Tongue (tissue), 2 donors: Measurements from ENCODE around the gene KRT27. TPM values are rescaled to one million over a fixed set of nuclear protein-coding genes. Genes with fewer than 3 reads are reported as not detected.

Experiments used
- DNase-seq: peaks from one replicate; pipeline ENCODE4 v3.0.0-alpha.2; 2015
- total RNA-seq: library from RNA; depleted of rRNA; stranded (reverse); fragments of >200 nt; gene quantifications from one replicate; pipeline ENCODE4 v1.2.3, GENCODE V29; 2014

The KRT27 gene
- total RNA-seq, 1 donor from 2014 or later = not detected

DNA sequence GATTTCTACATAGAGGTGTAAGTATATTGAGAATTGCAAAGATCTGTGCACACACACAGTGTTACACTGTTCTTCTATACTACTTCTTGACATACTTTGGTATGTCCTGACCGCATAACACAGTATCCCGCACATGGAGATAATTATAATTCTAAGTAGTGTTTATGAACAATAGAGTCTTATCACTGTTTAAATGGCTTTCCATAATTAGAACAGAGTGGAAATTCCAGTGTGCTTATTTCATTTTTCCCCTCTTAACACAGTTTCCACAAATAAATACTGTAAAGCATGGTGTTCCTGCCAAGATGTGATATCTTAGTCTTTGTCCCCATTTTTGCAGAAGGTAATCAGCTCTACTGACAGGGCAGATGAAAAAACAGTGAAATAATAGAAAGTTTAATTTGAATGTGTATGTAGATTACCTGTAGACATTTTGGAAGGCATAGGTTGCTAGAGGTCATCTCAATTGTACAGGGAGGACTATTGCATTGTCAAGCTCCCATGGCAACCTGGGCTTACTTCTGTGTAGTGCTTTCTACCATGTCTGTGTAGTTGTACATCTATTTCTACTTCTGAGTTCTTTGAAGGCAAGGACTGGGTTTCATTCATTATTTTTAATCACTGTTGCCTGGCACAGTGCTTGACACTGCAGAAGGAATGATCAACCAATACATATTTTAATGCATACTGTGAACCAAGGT, 27.5 kb upstream of the KRT27 start:
- DNase-seq = no peak

DNA sequence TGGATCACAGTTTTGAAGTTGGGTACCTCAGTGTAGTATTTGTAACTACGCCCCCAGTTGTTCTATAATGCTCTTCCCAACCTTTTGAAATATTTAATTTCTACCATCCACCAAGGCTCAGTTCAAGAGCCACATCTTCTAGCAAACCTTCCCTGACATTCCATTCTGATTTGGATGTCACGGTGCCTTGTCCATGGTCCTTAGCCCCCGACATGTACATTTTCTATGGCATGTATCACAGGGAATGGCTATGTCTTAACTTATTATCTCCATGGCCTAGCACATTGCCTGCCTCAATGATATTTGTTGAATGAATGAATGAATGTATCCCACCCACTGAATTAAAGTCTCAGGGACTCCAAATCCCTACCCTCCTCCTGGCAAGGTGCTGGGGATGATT, 23.8 kb upstream of the KRT27 start:
- DNase-seq = no peak

GRCh38 chr17:40803617-40804082, 21.3 kb upstream of the KRT27 start:
- peak; percentile 89 for DNase-seq

DNA sequence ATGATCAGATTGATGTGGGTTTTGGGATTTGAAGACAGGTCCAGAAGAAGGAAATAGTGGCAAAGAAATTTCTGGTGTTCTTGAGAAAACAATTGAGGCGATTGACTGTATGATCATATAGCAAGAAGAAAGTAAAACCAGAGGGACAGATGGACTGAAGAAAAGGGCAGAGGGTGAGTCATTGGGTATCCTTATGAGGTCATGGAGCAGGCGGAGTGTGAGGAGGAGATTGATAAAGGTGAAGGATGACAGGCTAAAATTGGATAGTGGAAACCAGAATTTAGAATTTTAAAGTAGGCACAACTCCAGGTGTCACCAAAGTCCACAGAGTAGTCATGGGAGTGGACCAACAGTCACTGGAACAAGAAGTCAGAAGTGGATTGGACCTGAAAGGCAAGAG, 18.8 kb upstream of the KRT27 start:
- DNase-seq = no peak

DNA sequence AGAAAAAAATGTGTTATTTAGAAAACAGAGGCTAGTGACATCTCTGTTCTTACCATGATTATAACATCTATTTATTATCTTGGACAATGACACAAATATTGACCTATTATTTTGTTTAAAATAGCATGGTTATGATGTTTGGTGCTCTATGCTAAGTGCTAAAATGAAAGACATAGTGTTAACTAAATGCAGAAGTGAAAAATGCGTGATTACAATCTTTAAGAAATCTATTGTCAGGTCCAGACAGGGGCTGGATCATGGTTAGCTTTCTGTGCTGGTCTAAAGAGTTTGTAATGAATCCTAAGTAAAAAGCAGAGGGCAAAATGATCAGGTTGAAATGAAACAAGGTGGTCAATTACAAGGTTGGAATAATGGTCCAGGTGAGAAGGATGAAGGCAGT, 18.0 kb upstream of the KRT27 start:
- no peak for DNase-seq

- DNase-seq = no peak
These were observed 17.5 kb upstream of the KRT27 start, which contains the start of gene KRT28 for GRCh38 chr17:40799859-40800258. Gene KRT28 (minus strand): TSS chr17:40799959. CDS start chr17:40799893, 66 bp downstream.

GRCh38 chr17:40796846-40797245, 14.5 kb upstream of the KRT27 start:
- no peak for DNase-seq

DNA sequence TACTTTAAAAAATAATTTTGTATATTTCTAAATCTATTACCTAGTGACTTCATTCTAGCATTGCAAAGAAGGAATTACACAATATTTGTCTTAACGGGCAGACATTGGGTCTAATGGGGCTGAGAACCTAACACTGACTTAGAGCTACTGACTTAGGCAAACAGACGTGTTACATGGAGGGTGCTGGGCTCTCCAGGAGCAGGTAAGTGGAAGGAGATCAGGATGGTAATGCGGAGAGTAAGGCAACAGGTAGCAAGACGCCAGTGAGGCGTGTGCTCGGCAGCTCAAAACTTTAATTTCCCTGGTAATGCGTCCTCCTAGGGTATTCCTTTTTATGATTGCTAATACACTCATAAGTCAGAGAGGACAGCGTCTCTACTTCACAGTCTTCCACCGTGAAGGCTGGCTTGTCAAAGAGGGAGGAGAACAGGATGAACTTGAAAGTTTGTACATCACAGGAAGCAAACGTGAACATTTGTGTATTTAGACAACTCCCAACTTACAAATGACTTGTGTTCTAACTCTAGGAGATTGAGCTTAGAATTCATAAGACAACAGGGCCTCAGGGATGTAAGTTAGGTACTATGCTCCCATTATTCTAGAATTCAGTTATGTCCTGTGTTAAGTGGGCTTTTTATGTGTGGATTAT, 12.8 kb upstream of the KRT27 start:
- DNase-seq = no peak

- DNase-seq = no peak
These were observed 12.1 kb upstream of the KRT27 start for GRCh38 chr17:40794466-40794865.

GRCh38 chr17:40793832-40794231, 11.5 kb upstream of the KRT27 start:
- no peak for DNase-seq

- peak; percentile 78 for DNase-seq
These were observed 9.6 kb upstream of the KRT27 start for GRCh38 chr17:40791787-40792436.

GRCh38 chr17:40791111-40791510, 8.8 kb upstream of the KRT27 start:
- peak; percentile 43 for DNase-seq

- no peak for DNase-seq
These were observed 3.0 kb downstream of the KRT27 start for GRCh38 chr17:40779181-40779909.

- DNase-seq = no peak
These were observed 3.9 kb downstream of the KRT27 start for GRCh38 chr17:40778461-40778860.

- DNase-seq = no peak
These were observed 4.4 kb downstream of the KRT27 start for GRCh38 chr17:40777971-40778370.

GRCh38 chr17:40777459-40777858, 4.9 kb downstream of the KRT27 start:
- no peak for DNase-seq

- no peak for DNase-seq
These were observed 6.4 kb downstream of the KRT27 start for GRCh38 chr17:40775945-40776344.

DNA sequence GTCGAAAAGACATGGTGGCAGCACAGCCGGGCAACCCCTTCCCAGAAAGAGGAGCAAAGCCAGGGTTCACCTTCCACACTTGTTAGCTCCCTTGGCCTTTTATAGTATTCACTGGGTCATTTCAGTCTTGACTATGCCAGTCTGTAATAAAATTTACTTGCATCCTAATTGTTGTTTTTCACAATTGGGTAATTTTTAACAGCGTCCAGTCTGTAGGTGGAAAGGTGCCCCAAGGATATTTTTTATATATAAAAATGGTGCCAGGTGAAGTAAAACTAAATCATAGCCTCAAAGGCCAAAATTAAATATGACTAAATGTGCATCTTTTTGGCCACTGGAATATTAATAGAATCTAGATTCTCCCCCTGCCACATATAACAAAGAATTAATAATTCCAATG, 10.2 kb downstream of the KRT27 start, which contains the start of gene KRT26:
KRT26 (minus strand) TSS at position 101 of the 400 bp plus-strand sequence; CDS start at position 13, 88 bp downstream.
- no peak for DNase-seq

GRCh38 chr17:40765657-40766056, 16.7 kb downstream of the KRT27 start:
- no peak for DNase-seq

GRCh38 chr17:40763752-40764151, 18.6 kb downstream of the KRT27 start:
- DNase-seq = no peak

GRCh38 chr17:40760105-40761016, 22.0 kb downstream of the KRT27 start:
- no peak for DNase-seq
